K562 treated with DMSO at 1 percent for 12 hours (cell line): ENCODE results near the gene POU1F1. TPM values are rescaled to one million over a fixed set of nuclear protein-coding genes. Genes with fewer than 3 reads are reported as not detected.

Source experiments
- total RNA-seq: library from RNA; unstranded; fragments of 300-600 nt; gene quantifications from 2 replicates; pipeline ENCODE4 v1.2.3, GENCODE V29; 2022; ENCODE audit not compliant: insufficient read depth

The POU1F1 gene, protein sequence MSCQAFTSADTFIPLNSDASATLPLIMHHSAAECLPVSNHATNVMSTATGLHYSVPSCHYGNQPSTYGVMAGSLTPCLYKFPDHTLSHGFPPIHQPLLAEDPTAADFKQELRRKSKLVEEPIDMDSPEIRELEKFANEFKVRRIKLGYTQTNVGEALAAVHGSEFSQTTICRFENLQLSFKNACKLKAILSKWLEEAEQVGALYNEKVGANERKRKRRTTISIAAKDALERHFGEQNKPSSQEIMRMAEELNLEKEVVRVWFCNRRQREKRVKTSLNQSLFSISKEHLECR
- total RNA-seq = not detected in 2 replicates

DNA sequence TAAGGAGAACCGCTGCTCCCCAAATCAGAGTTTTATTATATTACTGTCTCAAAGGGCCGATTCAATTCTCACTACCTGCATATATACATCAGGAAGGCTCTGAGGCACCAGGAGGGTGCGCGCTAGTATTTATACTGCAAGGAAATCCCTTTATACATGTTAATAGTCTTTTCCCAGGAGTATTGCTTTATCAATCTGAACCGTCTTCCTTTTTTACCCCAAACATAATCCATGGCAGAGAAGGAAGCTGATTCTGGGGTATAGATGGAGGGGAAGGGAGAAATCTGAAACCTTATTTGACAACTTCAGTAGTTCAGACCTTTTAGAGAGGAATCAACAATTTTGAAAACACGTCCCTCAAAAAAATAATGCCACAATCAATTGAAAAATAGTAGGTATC lies at the start of gene POU1F1:
POU1F1 (minus strand) TSS at position 101 of the 400 bp plus-strand sequence. CDS start 122 bp downstream, outside the sequence.

DNA sequence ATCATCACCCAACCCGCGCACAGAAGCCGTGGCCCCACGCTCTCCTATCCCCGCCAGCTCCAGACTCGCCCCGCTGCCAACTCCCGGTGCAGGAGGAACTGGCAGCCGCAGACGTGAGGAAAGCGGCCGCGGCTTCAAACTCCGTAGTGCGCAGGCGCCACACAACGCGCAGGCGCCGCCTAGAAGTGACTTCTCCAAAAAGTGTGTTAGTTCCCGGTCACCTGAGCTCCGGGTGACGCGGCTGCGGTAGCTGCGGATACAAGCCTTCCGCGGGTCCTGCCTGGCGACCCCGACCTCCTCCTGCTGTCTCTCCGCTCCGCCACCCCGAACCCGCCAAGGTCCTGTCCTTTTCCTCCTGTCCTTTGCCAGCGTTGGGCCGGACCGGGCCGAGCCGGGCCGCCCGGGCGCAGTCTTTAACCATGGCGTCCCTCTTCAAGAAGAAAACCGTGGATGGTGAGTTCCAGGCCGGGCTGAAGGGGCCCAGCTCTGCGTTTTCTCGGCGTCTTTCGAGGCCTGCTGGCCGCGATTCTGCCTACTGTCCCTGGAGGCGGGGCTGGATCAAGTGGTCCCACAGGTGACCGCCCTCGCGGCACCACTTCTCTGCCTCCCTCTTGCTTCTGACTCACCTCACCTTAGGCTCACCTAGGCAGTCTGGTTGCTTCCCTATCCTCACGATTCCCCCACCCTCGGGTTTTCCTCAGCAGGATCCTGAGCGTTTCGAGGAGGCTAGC lies 49.1 kb downstream of the POU1F1 start, which contains the start of gene CHMP2B:
CHMP2B (plus strand) TSS at position 206 of the 731 bp plus-strand sequence; CDS start at position 420, 214 bp downstream.

Other genes with a start within 250 kb of the POU1F1 start
- gene CHMP2B, start 49.3 kb downstream of the POU1F1 start, total RNA-seq = 9.3 and 25.1 TPM in 2 replicates